Psoas muscle (tissue), 8 donors: ENCODE data around the gene GALNT13. TPM values are rescaled to one million over a fixed set of nuclear protein-coding genes. Genes with fewer than 3 reads are reported as not detected.

Experiments
- ATAC-seq, 4 donors: fragments of 200-7000 bp; cut with Tn5 transposase; one replicate each; pipeline ENCODE4 v1.9.1; 2020; ENCODE audit warnings: moderate library complexity in 3 of 4, mild to moderate bottlenecking in 2 of 4
- DNase-seq, 2 donors: peaks; one replicate each; pipeline ENCODE4 v3.0.0-alpha.2; 2020
- H3K27ac ChIP-seq: fragments of 200-600 bp; one replicate; pipeline ENCODE4 v1.8.0; 2022
- H3K27me3 ChIP-seq, 3 donors: fragments of 200-600 bp in 1 of 3; one replicate each; pipeline versions ENCODE4 v1.6.1 to v1.8.0; 2013 to 2022; ENCODE audit warnings: low read length in 2 of 3, mild to moderate bottlenecking in 2 of 3, moderate library complexity in 1 of 3; ENCODE audit not compliant: insufficient read depth in 3 of 3
- H3K36me3 ChIP-seq, 2 donors: fragments of 200-600 bp in 1 of 2; one replicate each; pipeline versions ENCODE4 v1.6.1 to v1.8.0; 2013 to 2022; ENCODE audit warnings: low read depth in 1 of 2, mild to moderate bottlenecking in 1 of 2, moderate library complexity in 1 of 2; ENCODE audit not compliant: insufficient read depth in 1 of 2
- H3K4me1 ChIP-seq: fragments of 200-600 bp; one replicate; pipeline ENCODE4 v1.8.0; 2022
- H3K4me3 ChIP-seq: fragments of 200-600 bp; one replicate; pipeline ENCODE4 v1.8.0; 2022; ENCODE audit warnings: mild to moderate bottlenecking
- H3K9me3 ChIP-seq: fragments of 200-600 bp; one replicate; pipeline ENCODE4 v1.8.0; 2022
- WGBS, 3 donors: extraction: QIAGEN DNeasy Blood & Tissue Kit; methylation state at CpG; one replicate each; pipeline versions ENCODE4 v1.1.6 to v1.1.7; 2013; 5-methylcytosine and 5-hydroxymethylcytosine counted together
- intact Hi-C, 2 donors: fragments of 100-400 bp; cut with DNase I; formaldehyde crosslinking; loops; one replicate each; pipeline versions ENCODE4 v1.11.0 to v1.14.2; 2022
- polyA plus RNA-seq, 3 donors: library from polyadenylated mRNA; stranded (reverse); fragments of 200-250 nt; gene quantifications; one replicate each; pipeline ENCODE4 v1.2.3, GENCODE V29; 2013
- total RNA-seq, 4 donors: library from RNA; stranded (reverse); fragmentation: NEBNext Ultra II Directional in 2 of 4; extraction: Animal tissue kit (Norgen Biotek cat#: 25700) in 2 of 4; gene quantifications; one replicate each; pipeline versions ENCODE4 v1.2.1 to v1.2.4, GENCODE V29; 2021 to 2023
- TF ChIP-seq, protein P1 (sequence below): fragments of 200-600 bp; IDR thresholded peaks from one replicate; pipeline ENCODE4 v1.8.0; 2022; ENCODE audit warnings: antibody characterized with exemption
- donor health status: healthy with polysubstance abuse.
- donor health status: DM: no; HTN: no; CAD: no; lungs with moderate emphysema.
- donor health status: Bipolar disorder and iron deficiency.
- donor health status: healthy.
- donor health status: DM: yes; HTN: yes; CAD: no.
- donor health status: DM: no; HTN: no; CAD: no.
- donor health status: DM: no; HTN: no; CAD: no.
- donor health status: DM: yes; HTN: yes; CAD: no.

Gene GALNT13
- total and polyA plus RNA-seq, 7 donors, result 0.06 TPM; not detected in 6

DNA sequence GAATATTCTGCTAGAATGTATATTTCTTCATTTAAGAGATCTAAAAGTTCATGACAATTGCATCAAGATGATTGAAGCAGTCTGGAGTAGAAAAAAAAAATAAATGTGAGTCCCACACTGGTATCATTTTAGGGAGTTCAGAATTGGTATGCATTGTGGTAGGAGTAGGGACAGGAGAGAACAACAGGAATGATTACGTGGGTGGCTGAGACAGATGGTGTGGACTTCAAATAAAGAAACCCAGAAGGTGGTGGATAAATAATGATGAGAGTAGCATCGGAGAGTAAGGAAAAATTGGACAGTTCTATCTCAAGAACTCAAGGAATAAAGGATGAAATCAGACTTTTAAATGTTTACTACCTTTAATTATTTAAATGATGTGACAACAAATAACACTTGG, 289.6 kb downstream of the GALNT13 start:
- Histone ChIP-seq H3K27ac (no peak overlapping the region), H3K4me3 (no peak overlapping the region), H3K4me1 (no peaks in the 10 kb centered on the region), H3K9me3 (no peaks in the 10 kb centered on the region), H3K36me3 (no peaks in the 10 kb centered on the region), H3K27me3 (no peaks in the 10 kb centered on the region)
- TF ChIP-seq, protein P1, sequence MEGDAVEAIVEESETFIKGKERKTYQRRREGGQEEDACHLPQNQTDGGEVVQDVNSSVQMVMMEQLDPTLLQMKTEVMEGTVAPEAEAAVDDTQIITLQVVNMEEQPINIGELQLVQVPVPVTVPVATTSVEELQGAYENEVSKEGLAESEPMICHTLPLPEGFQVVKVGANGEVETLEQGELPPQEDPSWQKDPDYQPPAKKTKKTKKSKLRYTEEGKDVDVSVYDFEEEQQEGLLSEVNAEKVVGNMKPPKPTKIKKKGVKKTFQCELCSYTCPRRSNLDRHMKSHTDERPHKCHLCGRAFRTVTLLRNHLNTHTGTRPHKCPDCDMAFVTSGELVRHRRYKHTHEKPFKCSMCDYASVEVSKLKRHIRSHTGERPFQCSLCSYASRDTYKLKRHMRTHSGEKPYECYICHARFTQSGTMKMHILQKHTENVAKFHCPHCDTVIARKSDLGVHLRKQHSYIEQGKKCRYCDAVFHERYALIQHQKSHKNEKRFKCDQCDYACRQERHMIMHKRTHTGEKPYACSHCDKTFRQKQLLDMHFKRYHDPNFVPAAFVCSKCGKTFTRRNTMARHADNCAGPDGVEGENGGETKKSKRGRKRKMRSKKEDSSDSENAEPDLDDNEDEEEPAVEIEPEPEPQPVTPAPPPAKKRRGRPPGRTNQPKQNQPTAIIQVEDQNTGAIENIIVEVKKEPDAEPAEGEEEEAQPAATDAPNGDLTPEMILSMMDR, result no peak
- intact Hi-C loops, result no loop called here
- no peak for ATAC-seq
- WGBS, 3 donors, result 83 to 86% (median 84%) methylated on average over 2 of the region's 2 CpGs
- DNase-seq, result no peak

DNA sequence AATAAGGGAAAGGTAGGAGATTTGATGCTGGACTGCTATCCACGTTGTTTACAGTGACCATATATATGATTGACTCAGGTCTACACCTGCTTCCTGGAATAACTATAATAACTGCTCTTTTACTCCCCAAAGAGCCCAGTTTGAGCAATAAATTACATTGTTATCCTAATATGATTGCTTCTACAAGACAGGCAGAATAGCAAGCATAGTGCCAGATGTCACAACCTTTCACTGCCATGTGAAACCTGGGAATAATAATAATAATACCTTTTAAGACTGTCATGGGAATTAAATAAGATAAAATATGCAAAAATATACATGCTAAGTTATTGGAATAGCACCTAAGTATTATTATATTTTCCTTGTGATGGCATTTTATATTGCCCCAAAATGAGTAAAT, 298.7 kb downstream of the GALNT13 start:
- DNase-seq (no peak), ATAC-seq (no peak)
- no peaks in the 10 kb centered on the region for H3K4me1 ChIP-seq
- H3K27me3 ChIP-seq, result no peaks in the 10 kb centered on the region
- no peak overlapping the region for H3K27ac ChIP-seq
- H3K4me3 ChIP-seq, result no peak overlapping the region
- WGBS, 3 donors, result 32 to 50% (median 37%) methylated on average over 1 of the region's 1 CpG
- TF ChIP-seq, protein P1, result no peak
- H3K9me3 ChIP-seq, result no peaks in the 10 kb centered on the region
- intact Hi-C loops, result no loop called here
- no peaks in the 10 kb centered on the region for H3K36me3 ChIP-seq

DNA sequence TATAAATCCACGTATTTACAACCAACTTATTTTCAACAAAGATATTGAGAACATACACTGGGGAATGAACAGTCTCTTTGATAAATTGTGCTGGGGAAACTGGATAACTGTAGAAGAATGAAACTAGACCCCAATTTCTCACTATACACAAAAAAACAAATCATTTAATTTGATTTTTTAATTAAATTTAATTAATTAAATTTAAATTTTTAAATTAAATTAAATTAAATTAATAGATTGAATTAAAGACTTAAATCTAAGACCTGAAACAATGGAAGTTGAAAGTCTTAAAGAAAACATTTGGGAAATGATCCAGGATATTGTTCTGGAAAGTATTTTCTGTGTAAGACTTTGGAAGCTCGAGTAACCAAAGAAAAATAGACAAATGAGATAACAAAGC, 301.4 kb downstream of the GALNT13 start:
- ATAC-seq (no peak), DNase-seq (no peak)
- Histone ChIP-seq H3K27ac (no peak overlapping the region), H3K27me3 (no peaks in the 10 kb centered on the region), H3K4me3 (no peak overlapping the region), H3K4me1 (no peaks in the 10 kb centered on the region), H3K9me3 (no peaks in the 10 kb centered on the region), H3K36me3 (no peaks in the 10 kb centered on the region)
- 50 to 52% (median 50%) methylated on average over 2 of the region's 2 CpGs for WGBS, 3 donors
- TF ChIP-seq, protein P1, result no peak
- intact Hi-C loops, result no loop called here

DNA sequence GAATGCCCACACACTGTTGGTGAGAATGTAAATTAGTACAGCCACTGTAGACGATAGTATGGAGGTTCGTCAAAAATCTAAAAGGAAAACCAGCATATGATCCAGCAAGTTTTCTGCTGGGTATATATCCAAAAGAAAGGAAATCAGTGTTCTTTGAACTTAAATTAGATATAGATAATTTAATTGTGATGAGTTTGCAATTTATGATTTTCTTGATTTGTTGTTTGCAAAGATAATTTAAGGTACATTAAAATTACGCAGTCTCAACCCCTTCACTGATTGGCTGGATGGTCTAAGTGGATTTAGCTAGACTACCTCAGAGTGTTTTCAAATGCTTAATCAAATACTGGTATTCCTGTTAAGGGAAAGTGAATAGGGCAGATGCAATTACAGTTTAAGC, 302.2 kb downstream of the GALNT13 start:
- DNase-seq (no peak), ATAC-seq (no peak)
- Histone ChIP-seq H3K27me3 (no peaks in the 10 kb centered on the region), H3K9me3 (no peaks in the 10 kb centered on the region), H3K4me3 (no peak overlapping the region), H3K27ac (no peak overlapping the region), H3K36me3 (no peaks in the 10 kb centered on the region), H3K4me1 (no peaks in the 10 kb centered on the region)
- WGBS, 3 donors, result 87 to 90% (median 88%) methylated on average over 3 of the region's 3 CpGs
- intact Hi-C loops, result no loop called here
- TF ChIP-seq, protein P1, result no peak

DNA sequence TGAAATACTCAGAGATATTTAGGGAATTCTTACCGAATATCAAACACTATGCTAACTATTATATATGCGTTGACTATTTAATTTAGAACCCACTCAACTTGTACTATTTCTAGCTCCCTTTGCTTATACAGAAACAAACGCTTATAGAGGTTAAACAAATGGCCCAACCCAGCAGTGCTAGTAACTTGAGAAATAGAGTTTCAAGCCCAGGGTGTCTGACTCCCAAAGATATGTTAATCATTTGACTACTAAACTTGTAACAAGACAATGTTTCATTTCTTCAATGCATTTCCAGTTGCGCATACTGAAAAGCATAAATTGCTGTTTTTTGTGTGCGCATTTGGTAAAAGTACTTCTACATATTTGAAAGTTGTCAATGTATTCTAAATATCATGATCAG, 310.3 kb downstream of the GALNT13 start:
- no peak overlapping the region for H3K27ac ChIP-seq
- H3K9me3 ChIP-seq, result peaks cover 18% of the 10 kb centered on the region
- TF ChIP-seq, protein P1, result no peak
- WGBS, 3 donors, result 89 to 91% (median 90%) methylated on average over 5 of the region's 5 CpGs
- no peaks in the 10 kb centered on the region for H3K4me1 ChIP-seq
- intact Hi-C loops, result no loop called here
- H3K4me3 ChIP-seq, result no peak overlapping the region
- H3K27me3 ChIP-seq, result no peaks in the 10 kb centered on the region
- no peak for ATAC-seq
- DNase-seq, result no peak
- no peaks in the 10 kb centered on the region for H3K36me3 ChIP-seq
